DOHH2 (cell line): Measurements from ENCODE around the gene C20orf204.

Source experiments
- CTCF ChIP-seq: fragments of 200-600 bp; sonication (generic); IDR thresholded peaks from one replicate; pipeline ENCODE4 v1.5.1; 2014; ENCODE audit warnings: antibody characterized with exemption, mild to moderate bottlenecking, low read depth, low read length; ENCODE audit not compliant: poor library complexity, severe bottlenecking
- EZH2phosphoT487 ChIP-seq: fragments of 200-600 bp; sonication (generic); IDR thresholded peaks from 2 replicates; pipeline ENCODE4 v1.6.1; 2017; ENCODE audit warnings: borderline replicate concordance, mild to moderate bottlenecking, antibody characterized with exemption, low read length, moderate library complexity, mixed read lengths

GRCh38 chr20:64075556-64075955 is 39.6 kb downstream of the C20orf204 start:
- TF ChIP-seq CTCF = no peak
- no peak for TF ChIP-seq EZH2phosphoT487
